Measurements from ENCODE around the gene SCN4B. TPM values are rescaled to one million over a fixed set of nuclear protein-coding genes. Genes with fewer than 3 reads are reported as not detected.

Gene SCN4B
- total RNA-seq, 1 experiment from 2014 or later, result 1.6 TPM

- no peak overlapping the region for H3K9ac ChIP-seq (ENCODE audit: extremely low read depth, insufficient read length, low read length)
- H3K9me3 ChIP-seq (ENCODE audit: control insufficient read depth, low read depth, low read length), result no peaks in the 10 kb centered on the region
- no peak overlapping the region for H2BK5ac ChIP-seq (ENCODE audit: insufficient read length, low read length)
- no peak overlapping the region for H3T11ph ChIP-seq (ENCODE audit: low read length)
- H3K23ac ChIP-seq (ENCODE audit: insufficient read length, low read depth, low read length), result no peak overlapping the region
- H3K23me2 ChIP-seq (ENCODE audit: insufficient read length, low read depth, low read length, poor library complexity, severe bottlenecking), result peaks cover 5% of the 10 kb centered on the region
- Mint-ChIP-seq H3K27ac (no peak overlapping the region; a peak in 1 of 7 replicates), H3K4me3 (no peak overlapping the region), H3K9me3 (no peaks in the 10 kb centered on the region; a peak in 1 of 5 replicates), H3K4me1 (peaks cover 14 to 17% of the 10 kb centered on the region in 2 experiments), H3K36me3 (ENCODE audit: insufficient read depth in 1 of 3, low read depth in 3 of 3) (no peaks in the 10 kb centered on the region), H3K27me3 (ENCODE audit: low read depth) (peaks cover 79% of the 10 kb centered on the region)
- H3K4me1 ChIP-seq (ENCODE audit: insufficient read depth, low read length), result no peaks in the 10 kb centered on the region
- H4K5ac ChIP-seq (ENCODE audit: insufficient read length, low read depth, low read length), result no peak overlapping the region
- no peaks in the 10 kb centered on the region for H3K79me2 ChIP-seq (ENCODE audit: insufficient read depth, low read length)
- H3K4ac ChIP-seq (ENCODE audit: low read depth, low read length), result no peak overlapping the region
- H4K20me1 ChIP-seq (ENCODE audit: control insufficient read depth, insufficient read depth, insufficient read length), result no peaks in the 10 kb centered on the region
- no peak overlapping the region for H3K4me2 ChIP-seq (ENCODE audit: insufficient read depth, insufficient read length, low read length)
- no peak overlapping the region for H4K91ac ChIP-seq (ENCODE audit: insufficient read length, low read depth, low read length)
- H4K8ac ChIP-seq (replicated peaks; ENCODE audit: insufficient read length, low read depth, low read length), result no peak overlapping the region
- no peak overlapping the region for H2BK20ac ChIP-seq (ENCODE audit: low read depth, low read length, poor library complexity, severe bottlenecking)
- no peak for TF ChIP-seq CTCF (conservative IDR thresholded peaks at IDR 0.05)
- H2BK15ac ChIP-seq (ENCODE audit: low read depth, low read length), result no peak overlapping the region
- no peak overlapping the region for H2AK5ac ChIP-seq (ENCODE audit: insufficient read length, low read length)
- no peak overlapping the region for H3K27ac ChIP-seq (ENCODE audit: insufficient read length, low read depth, low read length)
- no peaks in the 10 kb centered on the region for H3K79me1 ChIP-seq (ENCODE audit: insufficient read depth, low read depth, low read length, poor library complexity, severe bottlenecking)
- no CpG with 5 or more reads among the region's 2 CpGs for WGBS (ENCODE audit: extremely low coverage, insufficient read length, low lambda C conversion rate)
- H3K18ac ChIP-seq (ENCODE audit: insufficient read length, low read depth, low read length), result no peak overlapping the region
- no peak overlapping the region for H2BK120ac ChIP-seq (ENCODE audit: low read depth, low read length, poor library complexity, severe bottlenecking)
- H3K27me3 ChIP-seq (ENCODE audit: insufficient read depth, low read length), result peaks cover 5% of the 10 kb centered on the region; the same call in 1 of the 2 replicates
- H2BK12ac ChIP-seq (ENCODE audit: insufficient read length, low read depth, low read length), result no peak overlapping the region
- DNase-seq, result no peak
- H3K14ac ChIP-seq (ENCODE audit: insufficient read depth, low read length), result no peak overlapping the region; the same call in 1 of the 2 replicates
- H2AFZ ChIP-seq (ENCODE audit: low read length), result no peak overlapping the region
- H3K56ac ChIP-seq (ENCODE audit: insufficient read length, low read depth, low read length), result no peak overlapping the region
Observed at GRCh38 chr11:118142081-118142480, 10.5 kb downstream of the SCN4B start.
